Neural cell (in vitro differentiated cells): ENCODE results near the gene ZNHIT6. TPM values are rescaled to one million over a fixed set of nuclear protein-coding genes. Genes with fewer than 3 reads are reported as not detected.

Source experiments
- H2AFZ ChIP-seq: fragments of 200-600, 300-800 bp; sonication (generic), shearing (Covaris generic); 2 replicates; pipeline ENCODE4 v1.6.0; 2014; ENCODE audit warnings: low read depth, mild to moderate bottlenecking, antibody characterized with exemption, low read length, moderate library complexity
- H3F3A ChIP-seq: fragments of 200-600 bp; shearing (Covaris generic); 2 replicates; pipeline ENCODE4 v1.6.1; 2016; ENCODE audit warnings: mild to moderate bottlenecking, moderate library complexity, mixed read lengths, antibody characterized with exemption, low read length; ENCODE audit not compliant: insufficient read depth, poor library complexity, severe bottlenecking
- H3K27ac ChIP-seq: fragments of 200-600, 300-800 bp; sonication (generic), shearing (Covaris generic); 2 replicates; pipeline ENCODE4 v1.5.1; 2014; ENCODE audit warnings: mild to moderate bottlenecking, low read length, moderate library complexity
- H3K27me3 ChIP-seq: fragments of 300-800, 200-600 bp; sonication (generic), shearing (Covaris generic); 2 replicates; pipeline ENCODE4 v1.6.0; 2014; ENCODE audit warnings: mild to moderate bottlenecking, low read depth, low read length, moderate library complexity; ENCODE audit not compliant: insufficient read depth
- H3K36me3 ChIP-seq: fragments of 300-800, 200-600 bp; sonication (generic), shearing (Covaris generic); 2 replicates; pipeline ENCODE4 v1.5.1; 2014; ENCODE audit warnings: mild to moderate bottlenecking, antibody characterized with exemption, low read length, moderate library complexity; ENCODE audit not compliant: insufficient read depth
- H3K4me2 ChIP-seq: fragments of 300-800, 200-600 bp; sonication (generic), shearing (Covaris generic); 2 replicates; pipeline ENCODE4 v1.6.0; 2014; ENCODE audit warnings: mild to moderate bottlenecking, low read length
- H3K4me3 ChIP-seq: fragments of 300-800, 200-600 bp; sonication (generic), shearing (Covaris generic); 2 replicates; pipeline ENCODE4 v1.5.1; 2014; ENCODE audit warnings: mild to moderate bottlenecking, low read length, moderate library complexity
- H3K79me2 ChIP-seq: fragments of 200-600 bp; shearing (Covaris generic); replicated peaks from 2 replicates; pipeline ENCODE4 v1.6.0; 2014; ENCODE audit warnings: mild to moderate bottlenecking, low read length, moderate library complexity; ENCODE audit not compliant: insufficient read depth
- H3K9ac ChIP-seq: fragments of 300-800, 200-600 bp; sonication (generic), shearing (Covaris generic); 2 replicates; pipeline ENCODE4 v1.6.1; 2016; ENCODE audit warnings: mild to moderate bottlenecking, low read length, mixed read lengths
- H3K9me2 ChIP-seq: fragments of 200-600 bp; shearing (Covaris generic); 2 replicates; pipeline ENCODE4 v1.6.1; 2016; ENCODE audit warnings: mild to moderate bottlenecking, low read length, mixed read lengths; ENCODE audit not compliant: insufficient read depth
- H3K9me3 ChIP-seq: fragments of 200-600, 300-800 bp; sonication (generic), shearing (Covaris generic); 2 replicates; pipeline ENCODE4 v1.6.1; 2016; ENCODE audit warnings: mild to moderate bottlenecking, mixed run types, low read length, moderate library complexity, mixed read lengths
- H4K20me1 ChIP-seq: fragments of 200-600 bp; shearing (Covaris generic); 2 replicates; pipeline ENCODE4 v1.6.1; 2016; ENCODE audit warnings: mild to moderate bottlenecking, mixed run types; ENCODE audit not compliant: insufficient read depth
- EP300 ChIP-seq: fragments of 450-650 bp; conservative IDR thresholded peaks from 2 replicates; pipeline ENCODE4 v1.6.1; 2014; ENCODE audit warnings: antibody characterized with exemption, mild to moderate bottlenecking, moderate library complexity; ENCODE audit not compliant: poor library complexity, severe bottlenecking
- EZH2 ChIP-seq: fragments of 200-600, 300-800 bp; shearing (Covaris generic), sonication (generic); IDR thresholded peaks from 2 replicates; pipeline ENCODE4 v1.6.1; 2014; ENCODE audit warnings: antibody characterized with exemption, low read length, borderline replicate concordance, mild to moderate bottlenecking; ENCODE audit not compliant: insufficient read depth, poor library complexity, severe bottlenecking
- MXI1 ChIP-seq: fragments of 450-650 bp; conservative IDR thresholded peaks from 2 replicates; pipeline ENCODE4 v1.6.1; 2014; ENCODE audit warnings: antibody characterized with exemption, mild to moderate bottlenecking; ENCODE audit not compliant: poor library complexity, severe bottlenecking
- POLR2AphosphoS5 ChIP-seq: IDR thresholded peaks from 2 replicates; pipeline ENCODE4 v1.6.1; 2012
- RAD21 ChIP-seq: fragments of 450-650 bp; conservative IDR thresholded peaks from 2 replicates; pipeline ENCODE4 v1.6.1; 2014; ENCODE audit warnings: antibody characterized with exemption, mild to moderate bottlenecking, moderate library complexity
- SMC3 ChIP-seq: fragments of 450-650 bp; conservative IDR thresholded peaks from 2 replicates; pipeline ENCODE4 v1.6.1; 2014; ENCODE audit warnings: antibody characterized with exemption, mild to moderate bottlenecking, moderate library complexity; ENCODE audit not compliant: poor library complexity
- TAF1 ChIP-seq: IDR thresholded peaks from 2 replicates; pipeline ENCODE4 v1.6.1; 2012; ENCODE audit warnings: low read depth
- polyA plus RNA-seq: library from polyadenylated mRNA; depleted of rRNA; stranded (reverse); fragments of >200 nt; gene quantifications from 2 replicates; pipeline ENCODE4 v1.2.3, GENCODE V29; 2014
- TF ChIP-seq, protein P1 (sequence below): fragments of 450-650 bp; IDR thresholded peaks from 2 replicates; pipeline ENCODE4 v1.5.1; 2014; ENCODE audit warnings: antibody characterized with exemption, mild to moderate bottlenecking, moderate library complexity; ENCODE audit not compliant: poor library complexity, severe bottlenecking
- TF ChIP-seq, protein P2 (sequence below): IDR thresholded peaks from 2 replicates; pipeline ENCODE4 v1.6.1; 2012; ENCODE audit warnings: borderline replicate concordance

ZNHIT6 gene
- polyA plus RNA-seq, 1 donor from 2014 or later, result 16.6 TPM

DNA sequence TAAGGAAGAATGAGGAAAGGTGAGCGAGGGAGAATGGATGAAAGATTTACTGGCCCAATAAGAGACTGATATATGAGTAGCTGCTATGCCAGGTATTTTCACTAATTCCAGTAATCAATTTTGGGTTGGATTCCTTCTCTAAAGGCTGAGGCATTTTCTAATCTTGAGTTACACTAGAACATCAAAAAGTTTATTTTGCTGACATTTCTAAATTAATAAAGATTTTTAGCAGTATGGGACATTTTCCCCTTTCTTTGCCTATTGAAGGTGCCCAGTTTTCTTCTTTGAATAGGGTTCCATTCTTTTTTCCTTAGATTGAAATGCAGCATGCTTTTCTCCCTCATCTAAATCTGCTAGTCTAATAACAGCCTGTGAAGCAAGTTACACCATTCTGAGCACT is 52.9 kb downstream of the ZNHIT6 start:
- H3K9me3 ChIP-seq, result no peaks in the 10 kb centered on the region
- TF ChIP-seq POLR2AphosphoS5 (no peak), EP300 (no peak), RAD21 (no peak)
- TF ChIP-seq, protein P1, sequence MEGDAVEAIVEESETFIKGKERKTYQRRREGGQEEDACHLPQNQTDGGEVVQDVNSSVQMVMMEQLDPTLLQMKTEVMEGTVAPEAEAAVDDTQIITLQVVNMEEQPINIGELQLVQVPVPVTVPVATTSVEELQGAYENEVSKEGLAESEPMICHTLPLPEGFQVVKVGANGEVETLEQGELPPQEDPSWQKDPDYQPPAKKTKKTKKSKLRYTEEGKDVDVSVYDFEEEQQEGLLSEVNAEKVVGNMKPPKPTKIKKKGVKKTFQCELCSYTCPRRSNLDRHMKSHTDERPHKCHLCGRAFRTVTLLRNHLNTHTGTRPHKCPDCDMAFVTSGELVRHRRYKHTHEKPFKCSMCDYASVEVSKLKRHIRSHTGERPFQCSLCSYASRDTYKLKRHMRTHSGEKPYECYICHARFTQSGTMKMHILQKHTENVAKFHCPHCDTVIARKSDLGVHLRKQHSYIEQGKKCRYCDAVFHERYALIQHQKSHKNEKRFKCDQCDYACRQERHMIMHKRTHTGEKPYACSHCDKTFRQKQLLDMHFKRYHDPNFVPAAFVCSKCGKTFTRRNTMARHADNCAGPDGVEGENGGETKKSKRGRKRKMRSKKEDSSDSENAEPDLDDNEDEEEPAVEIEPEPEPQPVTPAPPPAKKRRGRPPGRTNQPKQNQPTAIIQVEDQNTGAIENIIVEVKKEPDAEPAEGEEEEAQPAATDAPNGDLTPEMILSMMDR, result no peak
- no peak overlapping the region for H3K27ac ChIP-seq
- no peaks in the 10 kb centered on the region for H3K9me2 ChIP-seq
- no peaks in the 10 kb centered on the region for H4K20me1 ChIP-seq
- no peaks in the 10 kb centered on the region for H3K27me3 ChIP-seq
- no peak overlapping the region for H3K4me3 ChIP-seq
- no peak overlapping the region for H3K4me2 ChIP-seq
- no peaks in the 10 kb centered on the region for H3K79me2 ChIP-seq
- no peak overlapping the region for H2AFZ ChIP-seq
- no peaks in the 10 kb centered on the region for H3F3A ChIP-seq
- no peak overlapping the region for H3K9ac ChIP-seq
- H3K36me3 ChIP-seq, result peaks cover 11% of the 10 kb centered on the region

DNA sequence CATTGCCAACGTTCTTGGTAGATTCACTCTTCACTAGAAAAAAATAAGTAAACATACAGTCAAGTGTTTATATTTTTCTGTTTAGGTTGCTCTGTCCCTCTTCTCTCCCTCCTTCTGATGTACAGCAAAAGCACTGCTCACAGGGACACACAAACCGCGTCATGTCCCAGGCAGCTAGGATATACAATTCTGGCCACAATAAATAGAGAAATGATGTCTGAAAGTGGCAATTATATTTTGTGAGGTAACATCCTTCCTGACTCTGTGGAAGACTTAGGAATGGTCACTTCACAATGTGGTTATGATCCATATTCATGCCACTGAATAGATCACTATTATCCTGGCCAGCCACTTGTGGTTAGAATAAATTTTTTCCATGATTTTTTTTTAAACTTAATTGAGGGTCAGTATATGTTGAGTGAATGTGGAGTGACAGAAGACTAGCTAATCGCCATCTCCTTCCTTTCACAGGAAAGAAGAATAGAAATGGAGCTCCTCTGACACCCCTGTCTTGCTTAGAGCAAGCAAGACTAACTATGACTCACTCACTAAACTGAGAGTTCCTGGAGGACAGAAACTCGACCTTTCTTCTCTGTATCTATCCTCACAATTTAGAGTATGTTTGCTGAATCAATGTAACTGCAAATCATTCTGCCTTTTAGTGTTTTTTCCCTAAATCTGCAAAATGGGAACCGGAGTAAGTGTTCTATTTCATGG is 54.0 kb downstream of the ZNHIT6 start:
- Histone ChIP-seq H3K4me2 (no peak overlapping the region), H3K9me3 (no peaks in the 10 kb centered on the region), H2AFZ (no peak overlapping the region), H3K27me3 (no peaks in the 10 kb centered on the region), H3K9ac (no peak overlapping the region), H3F3A (no peaks in the 10 kb centered on the region), H4K20me1 (no peaks in the 10 kb centered on the region), H3K79me2 (no peaks in the 10 kb centered on the region), H3K36me3 (peaks cover 11% of the 10 kb centered on the region), H3K27ac (no peak overlapping the region), H3K9me2 (no peaks in the 10 kb centered on the region), H3K4me3 (no peak overlapping the region)
- TF ChIP-seq TAF1 (no peak), EZH2 (no peak), POLR2AphosphoS5 (no peak), SMC3 (no peak), RAD21 (no peak), MXI1 (no peak), EP300 (no peak)
- TF ChIP-seq, protein P1, result no peak
- TF ChIP-seq, protein P2, sequence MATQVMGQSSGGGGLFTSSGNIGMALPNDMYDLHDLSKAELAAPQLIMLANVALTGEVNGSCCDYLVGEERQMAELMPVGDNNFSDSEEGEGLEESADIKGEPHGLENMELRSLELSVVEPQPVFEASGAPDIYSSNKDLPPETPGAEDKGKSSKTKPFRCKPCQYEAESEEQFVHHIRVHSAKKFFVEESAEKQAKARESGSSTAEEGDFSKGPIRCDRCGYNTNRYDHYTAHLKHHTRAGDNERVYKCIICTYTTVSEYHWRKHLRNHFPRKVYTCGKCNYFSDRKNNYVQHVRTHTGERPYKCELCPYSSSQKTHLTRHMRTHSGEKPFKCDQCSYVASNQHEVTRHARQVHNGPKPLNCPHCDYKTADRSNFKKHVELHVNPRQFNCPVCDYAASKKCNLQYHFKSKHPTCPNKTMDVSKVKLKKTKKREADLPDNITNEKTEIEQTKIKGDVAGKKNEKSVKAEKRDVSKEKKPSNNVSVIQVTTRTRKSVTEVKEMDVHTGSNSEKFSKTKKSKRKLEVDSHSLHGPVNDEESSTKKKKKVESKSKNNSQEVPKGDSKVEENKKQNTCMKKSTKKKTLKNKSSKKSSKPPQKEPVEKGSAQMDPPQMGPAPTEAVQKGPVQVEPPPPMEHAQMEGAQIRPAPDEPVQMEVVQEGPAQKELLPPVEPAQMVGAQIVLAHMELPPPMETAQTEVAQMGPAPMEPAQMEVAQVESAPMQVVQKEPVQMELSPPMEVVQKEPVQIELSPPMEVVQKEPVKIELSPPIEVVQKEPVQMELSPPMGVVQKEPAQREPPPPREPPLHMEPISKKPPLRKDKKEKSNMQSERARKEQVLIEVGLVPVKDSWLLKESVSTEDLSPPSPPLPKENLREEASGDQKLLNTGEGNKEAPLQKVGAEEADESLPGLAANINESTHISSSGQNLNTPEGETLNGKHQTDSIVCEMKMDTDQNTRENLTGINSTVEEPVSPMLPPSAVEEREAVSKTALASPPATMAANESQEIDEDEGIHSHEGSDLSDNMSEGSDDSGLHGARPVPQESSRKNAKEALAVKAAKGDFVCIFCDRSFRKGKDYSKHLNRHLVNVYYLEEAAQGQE, result no peak
